SK-N-SH treated with all-trans-retinoic acid at 6 μM for 48 hours (cell line): ENCODE results near the gene SIM2.

Experiments used
- ATAC-seq: fragments of 200-7000 bp; cut with Tn5 transposase; 3 replicates; pipeline ENCODE4 v1.9.1; 2020; ENCODE audit warnings: mild to moderate bottlenecking, moderate library complexity
- ARNTL ChIP-seq: fragments of 450-650 bp; formaldehyde crosslinking; IDR thresholded peaks from 2 replicates; pipeline ENCODE4 v1.5.0; 2020; ENCODE audit warnings: low read depth, mild to moderate bottlenecking, moderate library complexity, borderline replicate concordance
- BACH2 ChIP-seq: fragments of 250-450 bp; sonication (Bioruptor Pico); IDR thresholded peaks from 2 replicates; pipeline ENCODE4 v1.9.0; 2021; ENCODE audit warnings: mild to moderate bottlenecking, borderline replicate concordance
- CSDC2 ChIP-seq: fragments of 250-450 bp; sonication (Bioruptor Pico); IDR thresholded peaks from 2 replicates; pipeline ENCODE4 v1.5.0; 2020; ENCODE audit warnings: mild to moderate bottlenecking, moderate library complexity
- ESRRG ChIP-seq: fragments of 250-450 bp; sonication (Bioruptor Pico); IDR thresholded peaks from 2 replicates; pipeline ENCODE4 v1.6.1; 2021; ENCODE audit warnings: mild to moderate bottlenecking
- GLIS3 ChIP-seq: fragments of 250-450 bp; sonication (Bioruptor Pico); IDR thresholded peaks from 2 replicates; pipeline ENCODE4 v1.5.0; 2020; ENCODE audit warnings: mild to moderate bottlenecking, moderate library complexity
- ISL1 ChIP-seq: fragments of 250-450 bp; sonication (Bioruptor Pico); IDR thresholded peaks from 2 replicates; pipeline ENCODE4 v2.1.2; 2022; ENCODE audit warnings: mild to moderate bottlenecking, moderate library complexity
- OSR1 ChIP-seq: fragments of 250-450 bp; sonication (Bioruptor Pico); IDR thresholded peaks from 2 replicates; pipeline ENCODE4 v1.8.0; 2022; ENCODE audit warnings: moderate library complexity, mild to moderate bottlenecking, inconsistent platforms
- PPARA ChIP-seq: fragments of 250-450 bp; sonication (Bioruptor Pico); IDR thresholded peaks from 2 replicates; pipeline ENCODE4 v1.5.0; 2020; ENCODE audit warnings: mild to moderate bottlenecking, borderline replicate concordance
- RARB ChIP-seq: fragments of 250-450 bp; sonication (Bioruptor Pico); IDR thresholded peaks from 2 replicates; pipeline ENCODE4 v1.8.0; 2021; ENCODE audit warnings: mild to moderate bottlenecking, moderate library complexity
- SNAI2 ChIP-seq: fragments of 250-450 bp; sonication (Bioruptor Pico); IDR thresholded peaks from 2 replicates; pipeline ENCODE4 v1.5.0; 2020; ENCODE audit warnings: mild to moderate bottlenecking, moderate library complexity
- TCF4 ChIP-seq: fragments of 250-450 bp; sonication (Bioruptor Pico); IDR thresholded peaks from 2 replicates; pipeline ENCODE4 v1.8.0; 2021; ENCODE audit warnings: mild to moderate bottlenecking, moderate library complexity, borderline replicate concordance
- ZC3H10 ChIP-seq: fragments of 250-450 bp; sonication (Bioruptor Pico); IDR thresholded peaks from 2 replicates; pipeline ENCODE4 v1.5.1; 2021; ENCODE audit warnings: mild to moderate bottlenecking, moderate library complexity
- ZFP3 ChIP-seq: fragments of 250-450 bp; sonication (Bioruptor Pico); IDR thresholded peaks from 2 replicates; pipeline ENCODE4 v1.5.0; 2020; ENCODE audit warnings: mild to moderate bottlenecking, moderate library complexity
- ZFP30 ChIP-seq: fragments of 450-650 bp; formaldehyde crosslinking; IDR thresholded peaks from 2 replicates; pipeline ENCODE4 v1.5.0; 2022; ENCODE audit warnings: mild to moderate bottlenecking, moderate library complexity
- ZNF565 ChIP-seq: fragments of 450-650 bp; formaldehyde crosslinking; conservative IDR thresholded peaks from 2 replicates; pipeline ENCODE4 v1.5.0; 2020; ENCODE audit warnings: low read depth, mild to moderate bottlenecking, moderate library complexity
- ZNF70 ChIP-seq: fragments of 450-650 bp; formaldehyde crosslinking; IDR thresholded peaks from 2 replicates; pipeline ENCODE4 v1.5.0; 2020; ENCODE audit warnings: mild to moderate bottlenecking, moderate library complexity
- TF ChIP-seq, protein P1 (sequence below): fragments of 250-450 bp; sonication (Bioruptor Pico); IDR thresholded peaks from 2 replicates; pipeline ENCODE4 v1.8.0; 2020; ENCODE audit warnings: mild to moderate bottlenecking, moderate library complexity, borderline replicate concordance
- TF ChIP-seq, protein P2 (sequence below): fragments of 250-450 bp; sonication (Bioruptor Pico); IDR thresholded peaks from 2 replicates; pipeline ENCODE4 v1.5.1; 2020; ENCODE audit warnings: low read depth, mild to moderate bottlenecking, moderate library complexity
- TF ChIP-seq, protein P3 (sequence below): fragments of 250-450 bp; sonication (Bioruptor Pico); IDR thresholded peaks from 2 replicates; pipeline ENCODE4 v1.5.0; 2020; ENCODE audit warnings: mild to moderate bottlenecking, moderate library complexity
- TF ChIP-seq, protein P4 (sequence below): fragments of 250-450 bp; sonication (Bioruptor Pico); IDR thresholded peaks from 2 replicates; pipeline ENCODE4 v1.8.0; 2021; ENCODE audit warnings: low read depth, mild to moderate bottlenecking, moderate library complexity, borderline replicate concordance
- TF ChIP-seq, protein P5 (sequence below): fragments of 250-450 bp; sonication (Bioruptor Pico); IDR thresholded peaks from 2 replicates; pipeline ENCODE4 v1.5.1; 2021; ENCODE audit warnings: mild to moderate bottlenecking, moderate library complexity

SIM2 gene

DNA sequence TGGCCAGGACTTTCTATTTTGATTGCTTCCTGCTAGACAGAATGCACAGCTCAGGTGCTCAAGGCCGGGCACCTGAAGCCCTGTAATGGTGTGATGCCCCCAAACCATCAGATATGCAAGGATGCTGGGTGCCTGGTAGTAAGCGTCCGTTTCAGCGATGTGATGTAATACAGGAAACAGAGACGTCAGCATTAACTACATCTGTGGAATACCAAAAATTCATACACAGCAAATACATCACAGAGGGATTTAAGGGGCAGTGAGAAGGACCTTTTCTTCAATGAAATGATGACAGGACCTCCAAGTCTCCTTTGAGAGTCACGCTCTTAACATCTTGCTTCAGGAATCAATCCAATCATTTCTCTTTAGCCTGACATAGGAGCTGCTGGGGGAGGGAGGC is 64.4 kb downstream of the SIM2 start (continued):
- TF ChIP-seq, protein P1, sequence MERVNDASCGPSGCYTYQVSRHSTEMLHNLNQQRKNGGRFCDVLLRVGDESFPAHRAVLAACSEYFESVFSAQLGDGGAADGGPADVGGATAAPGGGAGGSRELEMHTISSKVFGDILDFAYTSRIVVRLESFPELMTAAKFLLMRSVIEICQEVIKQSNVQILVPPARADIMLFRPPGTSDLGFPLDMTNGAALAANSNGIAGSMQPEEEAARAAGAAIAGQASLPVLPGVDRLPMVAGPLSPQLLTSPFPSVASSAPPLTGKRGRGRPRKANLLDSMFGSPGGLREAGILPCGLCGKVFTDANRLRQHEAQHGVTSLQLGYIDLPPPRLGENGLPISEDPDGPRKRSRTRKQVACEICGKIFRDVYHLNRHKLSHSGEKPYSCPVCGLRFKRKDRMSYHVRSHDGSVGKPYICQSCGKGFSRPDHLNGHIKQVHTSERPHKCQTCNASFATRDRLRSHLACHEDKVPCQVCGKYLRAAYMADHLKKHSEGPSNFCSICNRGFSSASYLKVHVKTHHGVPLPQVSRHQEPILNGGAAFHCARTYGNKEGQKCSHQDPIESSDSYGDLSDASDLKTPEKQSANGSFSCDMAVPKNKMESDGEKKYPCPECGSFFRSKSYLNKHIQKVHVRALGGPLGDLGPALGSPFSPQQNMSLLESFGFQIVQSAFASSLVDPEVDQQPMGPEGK (CRISPR knock-in tag), result no peak
- TF ChIP-seq ZC3H10 (CRISPR knock-in tag), result no peak

DNA sequence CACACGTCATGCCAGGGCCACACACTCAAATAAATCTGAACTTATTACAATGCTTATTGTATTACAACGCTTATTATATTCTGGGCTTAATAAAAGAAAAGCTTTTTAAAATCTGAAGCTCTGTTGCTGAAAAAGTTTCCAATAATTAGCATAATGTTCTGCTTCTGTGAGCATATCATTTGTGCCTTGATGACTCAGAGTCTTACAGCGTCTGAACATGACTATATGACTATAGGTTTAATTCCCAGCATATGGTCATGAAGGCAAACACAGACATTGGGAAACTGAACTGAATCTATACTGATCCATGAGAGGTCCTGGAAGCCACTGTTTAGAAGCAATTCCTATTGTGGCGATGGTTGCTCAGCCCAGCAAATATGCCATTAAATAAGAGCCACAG is 66.3 kb downstream of the SIM2 start:
- no peak for ATAC-seq
- TF ChIP-seq ARNTL (CRISPR knock-in tag) (no peak), ISL1 (CRISPR knock-in tag) (no peak), TCF4 (CRISPR knock-in tag) (no peak), GLIS3 (CRISPR knock-in tag) (no peak), CSDC2 (no peak), SNAI2 (no peak)

DNA sequence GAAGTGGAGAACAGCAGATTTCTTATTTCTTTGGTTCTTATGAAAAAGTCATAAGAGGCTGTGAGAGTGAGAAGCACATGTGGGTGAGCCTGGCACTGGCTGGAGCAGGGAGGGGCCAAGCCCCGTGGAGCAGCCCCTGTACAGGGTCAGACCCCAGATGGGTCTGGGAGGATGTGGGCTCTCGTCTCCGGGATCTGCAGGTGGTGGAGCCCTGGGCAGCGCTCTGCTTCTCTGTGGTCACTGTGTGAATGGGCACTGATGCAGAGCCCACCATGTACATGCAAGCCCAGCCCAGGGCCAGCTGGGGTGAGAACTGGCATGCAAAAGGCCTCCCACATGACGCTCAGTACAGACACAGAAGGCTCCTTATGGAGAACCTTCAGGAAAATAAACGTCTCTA is 67.6 kb downstream of the SIM2 start:
- no peak for ATAC-seq
- TF ChIP-seq RARB, result no peak
- TF ChIP-seq ZNF565, result no peak
- no peak for TF ChIP-seq OSR1 (CRISPR knock-in tag)
- TF ChIP-seq, protein P1 (CRISPR knock-in tag), result no peak
- TF ChIP-seq ESRRG (CRISPR knock-in tag), result no peak
- no peak for TF ChIP-seq BACH2 (CRISPR knock-in tag)
- TF ChIP-seq ZFP30 (CRISPR knock-in tag), result no peak
- TF ChIP-seq SNAI2, result no peak
- TF ChIP-seq ARNTL (CRISPR knock-in tag), result no peak
- TF ChIP-seq, protein P2, sequence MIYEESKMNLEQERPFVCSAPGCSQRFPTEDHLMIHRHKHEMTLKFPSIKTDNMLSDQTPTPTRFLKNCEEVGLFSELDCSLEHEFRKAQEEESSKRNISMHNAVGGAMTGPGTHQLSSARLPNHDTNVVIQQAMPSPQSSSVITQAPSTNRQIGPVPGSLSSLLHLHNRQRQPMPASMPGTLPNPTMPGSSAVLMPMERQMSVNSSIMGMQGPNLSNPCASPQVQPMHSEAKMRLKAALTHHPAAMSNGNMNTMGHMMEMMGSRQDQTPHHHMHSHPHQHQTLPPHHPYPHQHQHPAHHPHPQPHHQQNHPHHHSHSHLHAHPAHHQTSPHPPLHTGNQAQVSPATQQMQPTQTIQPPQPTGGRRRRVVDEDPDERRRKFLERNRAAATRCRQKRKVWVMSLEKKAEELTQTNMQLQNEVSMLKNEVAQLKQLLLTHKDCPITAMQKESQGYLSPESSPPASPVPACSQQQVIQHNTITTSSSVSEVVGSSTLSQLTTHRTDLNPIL (CRISPR knock-in tag), result no peak
- TF ChIP-seq PPARA (CRISPR knock-in tag), result no peak
- TF ChIP-seq, protein P3, sequence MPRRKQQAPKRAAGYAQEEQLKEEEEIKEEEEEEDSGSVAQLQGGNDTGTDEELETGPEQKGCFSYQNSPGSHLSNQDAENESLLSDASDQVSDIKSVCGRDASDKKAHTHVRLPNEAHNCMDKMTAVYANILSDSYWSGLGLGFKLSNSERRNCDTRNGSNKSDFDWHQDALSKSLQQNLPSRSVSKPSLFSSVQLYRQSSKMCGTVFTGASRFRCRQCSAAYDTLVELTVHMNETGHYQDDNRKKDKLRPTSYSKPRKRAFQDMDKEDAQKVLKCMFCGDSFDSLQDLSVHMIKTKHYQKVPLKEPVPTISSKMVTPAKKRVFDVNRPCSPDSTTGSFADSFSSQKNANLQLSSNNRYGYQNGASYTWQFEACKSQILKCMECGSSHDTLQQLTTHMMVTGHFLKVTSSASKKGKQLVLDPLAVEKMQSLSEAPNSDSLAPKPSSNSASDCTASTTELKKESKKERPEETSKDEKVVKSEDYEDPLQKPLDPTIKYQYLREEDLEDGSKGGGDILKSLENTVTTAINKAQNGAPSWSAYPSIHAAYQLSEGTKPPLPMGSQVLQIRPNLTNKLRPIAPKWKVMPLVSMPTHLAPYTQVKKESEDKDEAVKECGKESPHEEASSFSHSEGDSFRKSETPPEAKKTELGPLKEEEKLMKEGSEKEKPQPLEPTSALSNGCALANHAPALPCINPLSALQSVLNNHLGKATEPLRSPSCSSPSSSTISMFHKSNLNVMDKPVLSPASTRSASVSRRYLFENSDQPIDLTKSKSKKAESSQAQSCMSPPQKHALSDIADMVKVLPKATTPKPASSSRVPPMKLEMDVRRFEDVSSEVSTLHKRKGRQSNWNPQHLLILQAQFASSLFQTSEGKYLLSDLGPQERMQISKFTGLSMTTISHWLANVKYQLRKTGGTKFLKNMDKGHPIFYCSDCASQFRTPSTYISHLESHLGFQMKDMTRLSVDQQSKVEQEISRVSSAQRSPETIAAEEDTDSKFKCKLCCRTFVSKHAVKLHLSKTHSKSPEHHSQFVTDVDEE (CRISPR knock-in tag), result no peak
- TF ChIP-seq, protein P4, sequence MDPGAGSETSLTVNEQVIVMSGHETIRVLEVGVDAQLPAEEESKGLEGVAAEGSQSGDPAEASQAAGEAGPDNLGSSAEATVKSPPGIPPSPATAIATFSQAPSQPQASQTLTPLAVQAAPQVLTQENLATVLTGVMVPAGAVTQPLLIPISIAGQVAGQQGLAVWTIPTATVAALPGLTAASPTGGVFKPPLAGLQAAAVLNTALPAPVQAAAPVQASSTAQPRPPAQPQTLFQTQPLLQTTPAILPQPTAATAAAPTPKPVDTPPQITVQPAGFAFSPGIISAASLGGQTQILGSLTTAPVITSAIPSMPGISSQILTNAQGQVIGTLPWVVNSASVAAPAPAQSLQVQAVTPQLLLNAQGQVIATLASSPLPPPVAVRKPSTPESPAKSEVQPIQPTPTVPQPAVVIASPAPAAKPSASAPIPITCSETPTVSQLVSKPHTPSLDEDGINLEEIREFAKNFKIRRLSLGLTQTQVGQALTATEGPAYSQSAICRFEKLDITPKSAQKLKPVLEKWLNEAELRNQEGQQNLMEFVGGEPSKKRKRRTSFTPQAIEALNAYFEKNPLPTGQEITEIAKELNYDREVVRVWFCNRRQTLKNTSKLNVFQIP, result no peak
- no peak for TF ChIP-seq ZNF70
- TF ChIP-seq ZFP3 (CRISPR knock-in tag), result no peak
- TF ChIP-seq, protein P5, sequence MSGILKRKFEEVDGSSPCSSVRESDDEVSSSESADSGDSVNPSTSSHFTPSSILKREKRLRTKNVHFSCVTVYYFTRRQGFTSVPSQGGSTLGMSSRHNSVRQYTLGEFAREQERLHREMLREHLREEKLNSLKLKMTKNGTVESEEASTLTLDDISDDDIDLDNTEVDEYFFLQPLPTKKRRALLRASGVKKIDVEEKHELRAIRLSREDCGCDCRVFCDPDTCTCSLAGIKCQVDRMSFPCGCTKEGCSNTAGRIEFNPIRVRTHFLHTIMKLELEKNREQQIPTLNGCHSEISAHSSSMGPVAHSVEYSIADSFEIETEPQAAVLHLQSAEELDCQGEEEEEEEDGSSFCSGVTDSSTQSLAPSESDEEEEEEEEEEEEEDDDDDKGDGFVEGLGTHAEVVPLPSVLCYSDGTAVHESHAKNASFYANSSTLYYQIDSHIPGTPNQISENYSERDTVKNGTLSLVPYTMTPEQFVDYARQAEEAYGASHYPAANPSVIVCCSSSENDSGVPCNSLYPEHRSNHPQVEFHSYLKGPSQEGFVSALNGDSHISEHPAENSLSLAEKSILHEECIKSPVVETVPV (CRISPR knock-in tag), result no peak
